ENCODE measurements around the gene ROR1.

ROR1 gene

GRCh38 chr1:64000021-64000420, 226.2 kb downstream of the ROR1 start (continued):
- no peak for TF ChIP-seq ZNF16 (tag by site-specific recombination; IDR thresholded peaks at IDR 0.05; ENCODE audit: low read depth)
- TF ChIP-seq OVOL3 (tag by site-specific recombination; IDR thresholded peaks at IDR 0.05), result no peak
- TF ChIP-seq ZNF223 (tag by site-specific recombination; IDR thresholded peaks at IDR 0.05), result no peak
- TF ChIP-seq ZNF211 (tag by site-specific recombination; IDR thresholded peaks at IDR 0.05; ENCODE audit: low read depth), result no peak
- TF ChIP-seq ZNF341 (tag by site-specific recombination; IDR thresholded peaks at IDR 0.05; ENCODE audit: low read depth), result no peak
- TF ChIP-seq ZNF133 (tag by site-specific recombination; IDR thresholded peaks at IDR 0.05), result no peak
- no peak for TF ChIP-seq ZNF169 (tag by site-specific recombination; IDR thresholded peaks at IDR 0.05)
- TF ChIP-seq ZNF488 (tag by site-specific recombination; IDR thresholded peaks at IDR 0.05), result no peak
- TF ChIP-seq ZNF114 (tag by site-specific recombination; IDR thresholded peaks at IDR 0.05), result no peak
- TF ChIP-seq ZNF404 (tag by site-specific recombination; IDR thresholded peaks at IDR 0.05), result no peak
- TF ChIP-seq ZFP37 (tag by site-specific recombination; IDR thresholded peaks at IDR 0.05), result 0 out of 2 replicates have a peak, but pooled peaks have one; percentile 24
- TF ChIP-seq MZF1 (tag by site-specific recombination; IDR thresholded peaks at IDR 0.05; ENCODE audit: borderline replicate concordance), result no peak
- no peak for TF ChIP-seq ZNF174 (tag by site-specific recombination; IDR thresholded peaks at IDR 0.05)
- no peak for TF ChIP-seq ZNF792 (tag by site-specific recombination; IDR thresholded peaks at IDR 0.05)
- peak; percentile 68 for TF ChIP-seq SP7 (tag by site-specific recombination; IDR thresholded peaks at IDR 0.05)
- TF ChIP-seq, protein P1, sequence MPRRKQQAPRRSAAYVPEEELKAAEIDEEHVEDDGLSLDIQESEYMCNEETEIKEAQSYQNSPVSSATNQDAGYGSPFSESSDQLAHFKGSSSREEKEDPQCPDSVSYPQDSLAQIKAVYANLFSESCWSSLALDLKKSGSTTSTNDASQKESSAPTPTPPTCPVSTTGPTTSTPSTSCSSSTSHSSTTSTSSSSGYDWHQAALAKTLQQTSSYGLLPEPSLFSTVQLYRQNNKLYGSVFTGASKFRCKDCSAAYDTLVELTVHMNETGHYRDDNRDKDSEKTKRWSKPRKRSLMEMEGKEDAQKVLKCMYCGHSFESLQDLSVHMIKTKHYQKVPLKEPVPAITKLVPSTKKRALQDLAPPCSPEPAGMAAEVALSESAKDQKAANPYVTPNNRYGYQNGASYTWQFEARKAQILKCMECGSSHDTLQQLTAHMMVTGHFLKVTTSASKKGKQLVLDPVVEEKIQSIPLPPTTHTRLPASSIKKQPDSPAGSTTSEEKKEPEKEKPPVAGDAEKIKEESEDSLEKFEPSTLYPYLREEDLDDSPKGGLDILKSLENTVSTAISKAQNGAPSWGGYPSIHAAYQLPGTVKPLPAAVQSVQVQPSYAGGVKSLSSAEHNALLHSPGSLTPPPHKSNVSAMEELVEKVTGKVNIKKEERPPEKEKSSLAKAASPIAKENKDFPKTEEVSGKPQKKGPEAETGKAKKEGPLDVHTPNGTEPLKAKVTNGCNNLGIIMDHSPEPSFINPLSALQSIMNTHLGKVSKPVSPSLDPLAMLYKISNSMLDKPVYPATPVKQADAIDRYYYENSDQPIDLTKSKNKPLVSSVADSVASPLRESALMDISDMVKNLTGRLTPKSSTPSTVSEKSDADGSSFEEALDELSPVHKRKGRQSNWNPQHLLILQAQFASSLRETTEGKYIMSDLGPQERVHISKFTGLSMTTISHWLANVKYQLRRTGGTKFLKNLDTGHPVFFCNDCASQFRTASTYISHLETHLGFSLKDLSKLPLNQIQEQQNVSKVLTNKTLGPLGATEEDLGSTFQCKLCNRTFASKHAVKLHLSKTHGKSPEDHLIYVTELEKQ (tag by site-specific recombination; IDR thresholded peaks at IDR 0.05; ENCODE audit: borderline replicate concordance), result no peak
- TF ChIP-seq ZBTB17 (tag by site-specific recombination; IDR thresholded peaks at IDR 0.05), result no peak
- TF ChIP-seq MYNN (tag by site-specific recombination; IDR thresholded peaks at IDR 0.05; ENCODE audit: borderline replicate concordance), result no peak
- TF ChIP-seq ZNF18 (tag by site-specific recombination; IDR thresholded peaks at IDR 0.05), result no peak
- no peak for TF ChIP-seq ZNF785 (tag by site-specific recombination; IDR thresholded peaks at IDR 0.05)
- no peak for TF ChIP-seq ZNF560 (tag by site-specific recombination; IDR thresholded peaks at IDR 0.05; ENCODE audit: borderline replicate concordance)
- TF ChIP-seq ZNF239 (tag by site-specific recombination; IDR thresholded peaks at IDR 0.05), result no peak
- TF ChIP-seq ZNF132 (tag by site-specific recombination; IDR thresholded peaks at IDR 0.05; ENCODE audit: borderline replicate concordance), result no peak
- no peak for TF ChIP-seq ZIC2 (tag by site-specific recombination; IDR thresholded peaks at IDR 0.05)
- no peak for TF ChIP-seq ZNF670 (tag by site-specific recombination; IDR thresholded peaks at IDR 0.05; ENCODE audit: low read depth)
- TF ChIP-seq BCL11A (tag by site-specific recombination; IDR thresholded peaks at IDR 0.05; ENCODE audit: low read depth), result no peak
- TF ChIP-seq ZNF530 (tag by site-specific recombination; IDR thresholded peaks at IDR 0.05; ENCODE audit: low read depth), result no peak
- no peak for TF ChIP-seq ZNF140 (tag by site-specific recombination; IDR thresholded peaks at IDR 0.05)

Data from HEK293 (cell line).